IMR-90 (cell line): ENCODE data around the gene SIT1. TPM values are rescaled to one million over a fixed set of nuclear protein-coding genes. Genes with fewer than 3 reads are reported as not detected.

ENCODE experiments used
- ATAC-seq: fragments of 200-7000 bp; cut with Tn5 transposase; 2 replicates; pipeline ENCODE4 v1.9.1; 2020; ENCODE audit warnings: low read depth, mild to moderate bottlenecking, moderate library complexity
- BruUV-seq: library from RNA; stranded (reverse); fragments of 400-500 nt; replicated peaks from 2 replicates; lab custom pipeline; 2021; lab: Mats Ljungman, UMichigan
- CTCF ChIA-PET: fragments of 300-600 bp; formaldehyde crosslinking; extraction: SDS; loops from one replicate; lab custom pipeline; 2021; ENCODE audit warnings: antibody characterized with exemption; lab: Yijun Ruan, JAX
- POLR2A ChIA-PET: fragments of 300-600 bp; sonication (Branson Sonifier 250); formaldehyde crosslinking; loops from one replicate; lab custom pipeline; 2022; ENCODE audit warnings: antibody characterized with exemption; ENCODE audit not compliant: unreplicated experiment; lab: Charles Lee
- DNase-seq: peaks from one replicate; pipeline ENCODE4 v3.0.0; 2013
- H2AFZ ChIP-seq: replicated peaks from 2 replicates; pipeline ENCODE3; 2013; ENCODE audit warnings: low read length, mild to moderate bottlenecking; ENCODE audit not compliant: poor library complexity
- H2AK5ac ChIP-seq: 2 replicates; pipeline ENCODE4 v1.6.1; 2013; ENCODE audit warnings: low read depth, low read length, inconsistent platforms
- H2AK9ac ChIP-seq: replicated peaks from 2 replicates; pipeline ENCODE3; 2013; ENCODE audit warnings: mild to moderate bottlenecking, low read depth, low read length, moderate library complexity; ENCODE audit not compliant: poor library complexity
- H2BK120ac ChIP-seq: 2 replicates; pipeline ENCODE4 v1.6.1; 2013; ENCODE audit warnings: low read depth, low read length, inconsistent platforms
- H2BK15ac ChIP-seq: 3 replicates; pipeline ENCODE4 v1.6.1; 2013; ENCODE audit warnings: low read depth, low read length, inconsistent platforms
- H2BK20ac ChIP-seq: 2 replicates; pipeline ENCODE4 v1.6.1; 2013; ENCODE audit warnings: low read depth, mild to moderate bottlenecking, inconsistent platforms, low read length, moderate library complexity
- H2BK5ac ChIP-seq: 2 replicates; pipeline ENCODE4 v1.6.1; 2013; ENCODE audit warnings: mild to moderate bottlenecking, low read depth, low read length, inconsistent platforms; ENCODE audit not compliant: poor library complexity, severe bottlenecking
- H3K14ac ChIP-seq: replicated peaks from 2 replicates; pipeline ENCODE4 v1.6.1; 2013; ENCODE audit warnings: low read depth, low read length, inconsistent platforms
- H3K18ac ChIP-seq: 2 replicates; pipeline ENCODE4 v1.6.1; 2013; ENCODE audit warnings: low read depth, low read length, control low read depth
- H3K23ac ChIP-seq: 2 replicates; pipeline ENCODE4 v1.6.1; 2013; ENCODE audit warnings: low read depth, low read length, inconsistent platforms
- H3K27ac ChIP-seq: 2 replicates; pipeline ENCODE4 v1.5.1; 2013; ENCODE audit warnings: mild to moderate bottlenecking, control low read depth, low read length; ENCODE audit not compliant: insufficient read depth
- H3K27me3 ChIP-seq: 2 replicates; pipeline ENCODE4 v1.6.1; 2013; ENCODE audit warnings: low read length; ENCODE audit not compliant: control insufficient read depth, insufficient read depth
- H3K36me3 ChIP-seq: 2 replicates; pipeline ENCODE4 v1.6.1; 2013; ENCODE audit warnings: low read length, mixed read lengths; ENCODE audit not compliant: control insufficient read depth, insufficient read depth
- H3K4ac ChIP-seq: 2 replicates; pipeline ENCODE4 v1.6.1; 2013; ENCODE audit warnings: low read depth, low read length, inconsistent platforms
- H3K4me1 ChIP-seq: 2 replicates; pipeline ENCODE4 v1.6.1; 2013; ENCODE audit warnings: low read length, mixed read lengths; ENCODE audit not compliant: control insufficient read depth, insufficient read depth
- H3K4me2 ChIP-seq: 2 replicates; pipeline ENCODE4 v1.6.1; 2013; ENCODE audit warnings: low read depth, mild to moderate bottlenecking, control low read depth, low read length, moderate library complexity
- H3K4me3 ChIP-seq: 2 replicates; pipeline ENCODE4 v1.5.1; 2013; ENCODE audit warnings: low read depth, mild to moderate bottlenecking, control low read depth, low read length, moderate library complexity; ENCODE audit not compliant: insufficient read depth
- H3K56ac ChIP-seq: 2 replicates; pipeline ENCODE4 v1.6.1; 2013; ENCODE audit warnings: low read length, inconsistent platforms; ENCODE audit not compliant: insufficient read depth; ENCODE audit errors: extremely low read depth
- H3K79me1 ChIP-seq, 2 experiments: 2 replicates each; pipeline ENCODE4 v1.6.1; 2013; ENCODE audit warnings: low read length in 2 of 2, inconsistent platforms in 1 of 2, low read depth in 1 of 2
- H3K9ac ChIP-seq: 2 replicates; pipeline ENCODE4 v1.6.1; 2013; ENCODE audit warnings: low read depth, low read length, control low read depth
- H3K9me1 ChIP-seq: 2 replicates; pipeline ENCODE4 v1.6.1; 2013; ENCODE audit warnings: low read length, inconsistent platforms; ENCODE audit not compliant: insufficient read depth
- H3K9me3 ChIP-seq: 2 replicates; pipeline ENCODE4 v1.6.1; 2013; ENCODE audit warnings: low read length; ENCODE audit not compliant: control insufficient read depth, insufficient read depth
- H4K20me1 ChIP-seq: 2 replicates; pipeline ENCODE4 v1.6.1; 2013; ENCODE audit warnings: low read length, inconsistent platforms; ENCODE audit not compliant: insufficient read depth
- H4K5ac ChIP-seq: 2 replicates; pipeline ENCODE4 v1.6.1; 2013; ENCODE audit warnings: mild to moderate bottlenecking, low read depth, low read length, control low read depth
- H4K8ac ChIP-seq, 2 experiments: 2 replicates each; pipeline ENCODE4 v1.6.1; 2013; ENCODE audit warnings: low read depth in 2 of 2, low read length in 2 of 2, control low read depth in 1 of 2, inconsistent platforms in 1 of 2
- H4K91ac ChIP-seq: 2 replicates; pipeline ENCODE4 v1.6.1; 2013; ENCODE audit warnings: low read depth, low read length, inconsistent platforms; ENCODE audit not compliant: insufficient read depth
- CHD1 ChIP-seq: IDR thresholded peaks from 2 replicates; pipeline ENCODE4 v1.6.1; 2012; ENCODE audit warnings: low read depth, low read length, improper control_type of control experiment
- RCOR1 ChIP-seq: IDR thresholded peaks from 2 replicates; pipeline ENCODE4 v1.6.1; 2012; ENCODE audit warnings: mild to moderate bottlenecking, low read length, improper control_type of control experiment; ENCODE audit not compliant: insufficient replicate concordance
- WGBS, 2 experiments: methylation state at CpG; one replicate each; pipeline versions ENCODE4 v1.1.5 to v1.1.7; 2013; ENCODE audit warnings: missing lambda C conversion rate in 2 of 2; ENCODE audit not compliant: insufficient read length in 1 of 2; ENCODE audit errors: extremely low coverage in 2 of 2; 5-methylcytosine and 5-hydroxymethylcytosine counted together
- dilution Hi-C: fragments of 300-500 bp; cut with HindIII; formaldehyde crosslinking; loops from one replicate; pipeline ENCODE4 v1.14.3; 2018; ENCODE audit warnings: low sequenced_read_pairs; ENCODE audit not compliant: unreplicated experiment
- in situ Hi-C: fragments of 300-500 bp; cut with MboI; formaldehyde crosslinking; loops from 3 replicates; pipeline ENCODE4 v1.14.3; 2019; ENCODE audit warnings: low sequenced_read_pairs, inconsistent platforms, mixed read lengths
- intact Hi-C: fragments of 100-400 bp; cut with micrococcal nuclease; formaldehyde crosslinking; loops from 2 replicates; pipeline ENCODE4 v1.10.0; 2022
- polyA plus RNA-seq, 3 experiments: library from polyadenylated mRNA; depleted of rRNA; stranded (reverse); fragments of >200 nt; gene quantifications; 2 replicates each; pipeline ENCODE4 v1.2.3, GENCODE V29; 2012; ENCODE audit warnings: low replicate concordance in 1 of 3
- total RNA-seq: library from RNA; depleted of rRNA; stranded (reverse); fragments of >200 nt; gene quantifications from 2 replicates; pipeline ENCODE4 v1.2.3, GENCODE V29; 2012

SIT1 gene
- total and polyA plus RNA-seq, 2 of the 4 experiments (the other 2 are of a cell fraction) = not detected

- H3K9ac ChIP-seq = peak overlapping the region; percentile 23; the same call in 1 of the 2 replicates
- H3K79me1 ChIP-seq = peaks cover 13 to 64% of the 10 kb centered on the region in 2 experiments
- H4K20me1 ChIP-seq = peaks cover 66% of the 10 kb centered on the region
- CTCF ChIA-PET = no interaction called here
- peak overlapping the region; percentile 32; the same call in 1 of the 2 replicates for H2AK5ac ChIP-seq
- peaks cover 53% of the 10 kb centered on the region for H3K9me1 ChIP-seq
- no peak overlapping the region for H2BK120ac ChIP-seq
- POLR2A ChIA-PET = interaction anchor here (2.0 to 2.7 kb wide), 3 partner anchors 9 to 20 kb away, joined by 8 to 25 read pairs (median 11); partner anchors contain the start of gene TPM2
- H3K23ac ChIP-seq = peak overlapping the region; percentile 63
- H3K9me3 ChIP-seq = no peaks in the 10 kb centered on the region
- TF ChIP-seq RCOR1 (peak; percentile 10), CHD1 (no peak)
- no peaks in the 10 kb centered on the region for H3K27me3 ChIP-seq
- no TSS peak for BruUV-seq
- peak; percentile 51 for DNase-seq
- dilution Hi-C loops (no loop called here), intact Hi-C loops (loop anchor here (2.0 to 10.0 kb wide), 2 partner anchors 17 to 77 kb away; partner anchors contain the start of genes ARHGEF39 and TESK1), in situ Hi-C loops (no loop called here)
- H2BK5ac ChIP-seq = peak overlapping the region; percentile 82
- H2BK20ac ChIP-seq = no peak overlapping the region
- peak overlapping the region; percentile 53; the same call in 1 of the 2 replicates for H3K14ac ChIP-seq
- no peak overlapping the region for H3K4me2 ChIP-seq
- peak overlapping the region; percentile 69 for H3K4ac ChIP-seq
- H3K4me3 ChIP-seq = no peak overlapping the region
- H4K91ac ChIP-seq = no peak overlapping the region
- peak overlapping the region; percentile 21 for H2AFZ ChIP-seq
- H3K36me3 ChIP-seq = peaks cover 49% of the 10 kb centered on the region
- peaks cover 52% of the 10 kb centered on the region for H3K4me1 ChIP-seq
- peak overlapping the region; percentile 50 for H3K18ac ChIP-seq
- H3K27ac ChIP-seq = peak overlapping the region; percentile 47
- peak overlapping the region; percentile 31; the same call in 1 of the 2 replicates for H4K5ac ChIP-seq
- no peak overlapping the region for H2BK15ac ChIP-seq
- 83% methylated on average over 2 of the region's 3 CpGs; no CpG with 5 or more reads in 1 of the 2 experiments for WGBS, 2 experiments
- peak; percentile 4 for ATAC-seq
- H4K8ac ChIP-seq = peak overlapping the region in 1 of 2 experiments; percentile 66; a peak in 2 of 4 replicates
- H3K56ac ChIP-seq = no peak overlapping the region
- H2AK9ac ChIP-seq = peak overlapping the region; percentile 17
Observed at GRCh38 chr9:35681341-35682002, 30.7 kb upstream of the SIT1 start.
